Erythroblast (primary cell): ENCODE measurements around the gene VRK3.

ENCODE experiments used
- GATA1 ChIP-seq: IDR thresholded peaks from 2 replicates; pipeline ENCODE4 v1.6.1; 2011; ENCODE audit warnings: low read depth, mild to moderate bottlenecking, control low read depth, low read length, moderate library complexity
- POLR2A ChIP-seq: IDR thresholded peaks from 2 replicates; pipeline ENCODE4 v1.6.1; 2011; ENCODE audit warnings: mild to moderate bottlenecking, low read length

DNA sequence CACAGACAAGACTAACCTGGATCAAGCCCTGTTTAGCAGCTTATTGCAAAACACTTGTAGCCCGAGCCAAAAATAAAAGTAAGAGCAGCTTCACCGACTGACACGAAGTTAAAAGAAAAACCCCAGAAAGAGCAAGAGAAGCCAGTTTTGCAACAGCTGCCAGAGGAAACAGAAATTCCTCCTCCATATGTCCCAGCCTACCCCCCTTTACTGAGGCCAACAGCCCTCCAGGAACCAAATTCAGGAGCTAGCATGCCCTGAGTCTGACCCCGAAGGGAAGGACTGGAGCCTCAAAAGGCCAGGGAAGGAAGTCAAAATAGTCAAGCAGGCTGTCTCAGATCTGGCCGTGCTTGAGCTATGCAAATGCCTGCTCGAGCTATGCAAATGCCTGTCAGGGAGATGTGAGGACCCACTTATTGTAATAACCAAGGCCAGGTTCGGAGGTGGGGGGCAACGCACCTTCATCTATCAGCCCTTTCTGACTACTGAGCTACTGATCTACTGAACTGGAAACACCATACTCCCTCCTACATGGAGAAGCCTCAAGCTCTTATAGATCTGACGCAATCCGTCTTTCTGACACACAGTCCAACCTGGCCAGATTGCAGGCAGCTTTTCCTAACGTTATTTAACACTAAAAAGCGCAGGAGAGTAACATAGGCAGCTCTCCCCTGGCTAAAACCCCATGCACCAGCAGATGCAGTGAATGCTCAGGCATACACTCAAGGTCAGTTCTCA, 70.9 kb downstream of the VRK3 start:
- TF ChIP-seq POLR2A (no peak), GATA1 (no peak)
